Stimulated activated CD4-positive, alpha-beta T cell treated with anti-CD3 and anti-CD28 coated beads, Interleukin-2, amount 100 ng/mL, for 48 hours (primary cell): ENCODE measurements around the gene A1BG.

Experiments used
- DNase-seq, 2 donors: peaks; one replicate each; pipeline ENCODE4 v3.0.0-alpha.2; 2020

A1BG gene, protein sequence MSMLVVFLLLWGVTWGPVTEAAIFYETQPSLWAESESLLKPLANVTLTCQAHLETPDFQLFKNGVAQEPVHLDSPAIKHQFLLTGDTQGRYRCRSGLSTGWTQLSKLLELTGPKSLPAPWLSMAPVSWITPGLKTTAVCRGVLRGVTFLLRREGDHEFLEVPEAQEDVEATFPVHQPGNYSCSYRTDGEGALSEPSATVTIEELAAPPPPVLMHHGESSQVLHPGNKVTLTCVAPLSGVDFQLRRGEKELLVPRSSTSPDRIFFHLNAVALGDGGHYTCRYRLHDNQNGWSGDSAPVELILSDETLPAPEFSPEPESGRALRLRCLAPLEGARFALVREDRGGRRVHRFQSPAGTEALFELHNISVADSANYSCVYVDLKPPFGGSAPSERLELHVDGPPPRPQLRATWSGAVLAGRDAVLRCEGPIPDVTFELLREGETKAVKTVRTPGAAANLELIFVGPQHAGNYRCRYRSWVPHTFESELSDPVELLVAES

DNA sequence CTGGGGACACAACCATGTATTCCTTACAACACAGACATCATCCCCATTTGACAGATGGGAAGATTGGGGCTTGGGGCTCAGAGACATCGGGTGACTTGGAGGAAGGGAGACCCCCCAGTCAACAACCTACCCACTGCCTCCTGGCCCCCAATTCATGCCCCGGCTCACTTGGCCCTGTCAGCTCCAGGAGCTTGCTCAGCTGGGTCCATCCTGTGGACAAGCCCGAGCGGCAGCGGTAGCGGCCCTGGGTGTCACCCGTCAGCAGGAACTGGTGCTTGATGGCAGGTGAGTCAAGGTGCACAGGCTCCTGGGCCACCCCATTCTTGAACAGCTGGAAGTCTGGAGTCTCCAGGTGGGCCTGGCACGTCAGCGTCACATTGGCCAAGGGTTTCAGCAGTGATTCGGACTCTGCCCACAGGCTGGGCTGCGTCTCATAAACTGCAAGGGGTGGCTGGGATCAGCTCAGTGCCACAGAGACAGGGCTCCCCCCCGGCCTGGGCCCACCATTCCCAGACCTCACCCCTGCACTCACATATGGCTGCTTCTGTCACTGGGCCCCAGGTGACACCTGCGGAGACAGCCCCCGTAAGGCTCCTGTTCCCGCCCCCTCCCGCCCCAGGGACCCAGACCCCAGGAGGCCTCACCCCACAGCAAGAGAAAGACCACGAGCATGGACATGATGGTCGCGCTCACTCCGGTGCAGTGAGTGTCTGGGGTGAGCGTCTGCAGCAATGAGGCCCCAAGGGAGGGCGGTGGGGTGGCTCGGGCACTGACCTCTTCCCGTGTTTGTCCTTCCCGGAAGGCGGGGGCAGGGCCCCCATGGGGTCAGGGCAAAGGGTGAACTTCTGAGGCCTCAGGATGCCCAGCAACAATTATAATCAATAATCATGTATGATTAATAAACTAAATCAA is at the start of gene A1BG:
A1BG (minus strand) TSS at position 733 of the 912 bp plus-strand sequence; CDS start at position 678, 55 bp downstream.
- no peak for DNase-seq

DNA sequence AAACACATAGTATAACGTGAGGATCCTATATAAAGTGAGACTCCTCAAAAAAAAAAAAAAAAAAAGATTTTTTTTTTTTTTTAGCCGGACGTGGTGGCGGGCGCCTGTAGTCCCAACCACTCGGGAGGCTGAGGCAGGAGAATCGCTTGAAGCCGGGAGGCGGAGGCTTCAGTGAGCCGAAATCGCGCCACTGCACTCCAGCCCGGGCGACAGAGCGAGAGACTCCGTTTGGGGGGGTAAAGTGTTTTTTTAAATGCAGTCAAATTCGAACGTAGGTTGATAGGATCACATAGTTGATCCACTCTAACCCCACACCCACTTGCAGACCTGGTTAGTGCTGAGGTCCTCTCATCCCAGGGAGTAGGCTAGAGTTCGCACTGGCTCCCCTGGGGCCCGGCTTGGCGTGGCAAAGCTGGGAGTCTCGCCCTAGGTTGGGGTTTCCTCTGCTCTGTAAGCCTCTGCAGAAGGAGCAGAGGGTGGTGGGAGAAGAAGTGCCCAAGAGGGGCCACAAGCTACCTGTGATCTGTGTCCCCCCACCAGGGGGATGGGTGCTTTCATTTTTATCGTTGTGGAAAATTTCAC is 48.6 kb upstream of the A1BG start:
- no peak for DNase-seq

DNA sequence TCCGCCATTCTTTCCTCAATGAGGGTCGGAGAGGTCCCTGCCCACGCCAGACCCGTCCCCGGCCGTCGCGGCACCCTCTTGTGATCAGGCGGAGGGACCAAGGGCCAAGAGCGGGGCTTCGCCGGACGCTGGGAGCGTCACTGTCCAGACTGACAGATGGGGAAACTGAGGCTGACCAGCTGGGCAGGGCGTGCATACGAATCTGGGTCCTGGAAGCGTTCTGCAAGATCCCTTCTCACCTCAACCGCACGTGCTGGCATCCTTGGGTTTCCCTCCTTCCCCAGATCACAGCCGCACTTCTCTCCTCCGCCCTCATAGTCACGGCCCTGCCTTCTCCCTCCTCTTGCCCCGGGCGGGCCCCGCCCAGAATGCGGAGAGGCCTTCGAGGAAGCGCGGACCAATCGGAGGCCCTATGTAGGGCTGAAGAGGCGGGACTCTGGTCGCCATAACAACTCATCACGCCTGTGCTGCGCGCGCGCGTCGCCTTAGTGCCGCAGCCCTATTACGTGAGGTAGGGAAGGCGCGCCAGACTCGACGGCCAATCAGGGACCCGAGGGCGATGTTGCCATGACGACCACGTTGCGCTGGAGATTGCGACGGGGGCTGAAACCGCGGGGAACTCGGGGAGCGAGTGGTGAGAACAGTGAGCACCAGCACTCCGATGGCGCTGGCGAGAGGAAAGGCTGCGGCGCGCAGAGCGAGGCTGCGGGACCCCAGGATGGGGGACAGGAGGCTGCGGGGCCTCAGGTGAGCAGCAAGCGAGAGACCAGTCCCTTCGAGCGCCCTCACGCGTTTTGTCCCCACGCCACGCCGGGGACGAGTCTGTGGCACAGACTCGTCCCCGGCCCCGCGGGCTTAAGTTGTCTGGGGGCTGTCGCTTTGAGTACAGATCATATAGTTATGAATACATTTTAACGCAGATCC is 47.9 kb upstream of the A1BG start:
- DNase-seq = peak; percentile 98 to 99

DNA sequence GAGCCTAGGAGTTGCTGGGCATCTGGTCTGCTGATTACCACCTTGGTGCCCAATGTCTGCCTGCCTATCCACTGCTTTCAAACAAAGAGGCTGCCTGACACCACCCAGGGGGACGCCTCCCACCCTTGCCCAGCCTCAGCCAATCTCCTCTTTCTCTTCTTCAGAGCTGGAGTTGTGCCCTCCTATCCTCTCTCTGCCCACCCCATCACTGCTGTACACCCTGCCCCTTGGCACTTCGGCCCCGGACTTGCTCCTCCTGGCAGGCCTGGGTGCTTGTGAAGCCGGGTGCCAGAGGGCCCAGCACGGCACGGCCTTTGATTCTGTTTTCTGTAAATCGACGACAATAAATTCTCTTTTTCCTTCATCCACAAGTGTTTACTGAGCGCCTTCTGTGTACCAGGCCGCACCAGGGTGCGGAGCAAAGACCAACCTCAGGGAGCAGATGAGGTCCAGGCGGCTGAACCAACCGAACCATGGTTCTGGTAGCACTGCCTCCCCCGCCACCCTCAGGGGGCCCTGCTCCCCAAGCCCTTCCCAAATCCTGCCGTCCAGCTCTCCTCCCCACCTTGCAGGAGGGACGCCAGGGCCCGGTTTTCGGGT is 47.1 kb upstream of the A1BG start:
- DNase-seq = no peak

DNA sequence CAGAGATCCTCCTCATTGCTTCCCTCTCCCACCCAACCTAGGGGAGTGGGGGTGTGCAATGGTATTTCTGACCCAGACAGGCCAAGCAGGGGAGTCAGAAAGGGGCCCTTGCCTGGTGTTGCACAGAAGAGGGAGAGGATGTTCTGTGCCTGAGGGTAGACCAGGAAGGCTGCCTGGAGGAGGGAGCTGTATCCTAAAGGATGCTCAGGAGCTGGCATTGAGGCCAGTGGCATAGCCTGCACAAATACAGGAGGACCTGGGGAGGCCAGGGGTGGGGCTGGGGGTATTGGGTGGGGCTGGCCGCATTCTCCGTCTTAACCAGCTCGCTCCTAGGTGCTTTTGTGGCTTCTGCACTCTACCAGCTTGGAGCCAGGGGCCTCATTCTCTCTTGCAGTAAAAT is 46.6 kb upstream of the A1BG start:
- DNase-seq = no peak

DNA sequence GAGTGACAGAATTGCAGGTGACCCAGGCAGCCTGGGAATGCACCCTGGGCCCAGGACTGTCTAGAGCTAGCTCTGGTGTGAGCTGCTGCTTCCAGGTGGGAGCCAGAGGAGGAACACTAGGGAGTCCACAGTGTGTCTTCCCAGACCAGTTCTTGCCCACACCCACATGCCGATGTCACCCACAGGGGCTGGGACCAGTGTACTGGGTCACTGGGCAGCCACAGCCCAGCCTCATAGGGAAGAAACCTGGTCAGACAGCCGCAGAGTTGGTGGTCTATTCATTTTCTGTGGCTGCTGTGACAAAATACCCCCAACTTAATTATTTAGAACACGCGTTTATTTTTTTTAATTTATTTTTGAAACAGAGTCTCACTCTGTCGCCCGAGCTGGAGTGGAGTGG is 45.3 kb upstream of the A1BG start:
- DNase-seq = no peak

DNA sequence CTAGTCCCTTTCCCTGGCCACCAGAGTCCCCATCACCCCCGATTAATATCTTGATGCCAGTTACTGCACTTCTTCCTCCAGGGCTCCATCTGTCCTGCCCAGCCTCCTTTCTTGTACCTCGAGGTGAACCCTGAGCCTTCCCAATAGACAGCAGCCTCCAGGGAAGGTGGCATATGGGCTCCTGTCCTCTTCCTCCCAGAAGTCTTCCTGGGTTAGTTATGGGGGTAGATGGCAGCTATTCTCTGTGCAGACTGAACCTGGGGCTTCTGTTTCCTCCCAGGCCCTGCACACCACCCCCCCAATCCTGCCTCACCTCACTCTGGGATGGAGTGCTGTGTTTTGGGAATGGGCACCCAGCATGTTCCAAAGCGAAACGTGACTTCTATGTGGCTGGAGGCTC is 44.8 kb upstream of the A1BG start:
- no peak for DNase-seq

DNA sequence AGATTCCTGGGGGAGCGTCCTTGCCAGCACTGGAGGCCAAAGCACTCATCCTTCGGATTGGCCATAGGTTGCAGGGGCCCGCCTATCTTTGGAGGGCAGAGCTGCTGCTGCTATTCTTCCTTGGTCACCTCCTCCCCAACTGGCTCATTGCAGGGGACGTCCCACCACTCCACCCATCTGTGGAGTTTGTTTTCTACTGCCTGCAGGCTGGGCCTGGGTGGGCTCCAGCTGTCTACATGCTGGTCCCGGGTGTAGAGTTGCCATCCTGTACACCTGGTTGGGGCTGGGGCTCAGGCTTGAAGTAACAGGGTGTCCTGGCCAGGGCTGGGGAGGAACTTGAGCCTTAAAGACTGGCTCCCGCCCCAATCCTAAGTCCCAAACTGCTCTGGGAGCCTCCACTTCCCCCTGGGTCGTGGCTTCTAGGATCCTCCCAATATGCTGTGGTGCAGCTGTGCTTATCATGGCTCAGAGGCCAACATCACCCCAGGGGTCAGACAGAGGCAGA is 44.3 kb upstream of the A1BG start:
- DNase-seq = no peak

DNA sequence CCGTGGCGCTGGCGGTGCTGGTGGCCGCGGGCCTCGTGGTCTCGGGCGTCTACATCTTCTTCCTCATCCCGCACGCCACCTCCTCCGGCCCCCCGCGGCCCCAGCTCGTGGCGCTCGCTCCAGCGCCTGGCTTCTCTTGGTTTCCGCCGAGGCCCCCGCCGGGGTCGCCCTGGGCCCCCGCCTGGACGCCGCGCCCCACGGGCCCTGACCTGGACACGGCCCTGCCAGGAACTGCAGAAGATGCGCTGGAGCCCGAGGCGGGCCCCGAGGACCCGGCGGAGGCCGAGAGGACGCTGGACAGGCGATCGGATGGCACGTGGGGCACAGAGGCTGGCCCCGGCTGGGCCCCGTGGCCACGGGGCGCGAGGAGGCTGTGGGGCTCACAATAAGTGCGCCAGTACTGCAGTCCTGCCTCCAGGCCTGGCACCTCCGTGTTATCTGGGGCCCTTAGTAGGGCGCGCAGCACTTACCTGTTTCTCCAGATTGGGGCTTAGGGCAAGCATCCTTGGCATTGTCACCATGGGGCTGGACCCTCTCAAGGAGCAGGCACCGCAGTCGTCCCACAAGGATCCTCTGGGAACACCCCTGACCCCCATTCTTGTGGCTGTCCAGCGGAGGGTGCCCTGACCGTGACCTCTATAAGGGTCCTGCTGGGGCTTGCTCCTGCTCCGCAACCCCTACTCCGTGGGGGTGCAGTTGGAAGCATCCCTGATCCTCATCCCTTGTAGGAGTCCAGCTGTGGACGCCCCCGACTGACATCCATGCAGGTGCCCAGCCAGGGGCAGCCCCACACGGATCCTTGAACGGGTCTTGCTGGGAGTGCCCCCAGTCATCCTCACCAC is 43.6 kb upstream of the A1BG start:
- DNase-seq = no peak

DNA sequence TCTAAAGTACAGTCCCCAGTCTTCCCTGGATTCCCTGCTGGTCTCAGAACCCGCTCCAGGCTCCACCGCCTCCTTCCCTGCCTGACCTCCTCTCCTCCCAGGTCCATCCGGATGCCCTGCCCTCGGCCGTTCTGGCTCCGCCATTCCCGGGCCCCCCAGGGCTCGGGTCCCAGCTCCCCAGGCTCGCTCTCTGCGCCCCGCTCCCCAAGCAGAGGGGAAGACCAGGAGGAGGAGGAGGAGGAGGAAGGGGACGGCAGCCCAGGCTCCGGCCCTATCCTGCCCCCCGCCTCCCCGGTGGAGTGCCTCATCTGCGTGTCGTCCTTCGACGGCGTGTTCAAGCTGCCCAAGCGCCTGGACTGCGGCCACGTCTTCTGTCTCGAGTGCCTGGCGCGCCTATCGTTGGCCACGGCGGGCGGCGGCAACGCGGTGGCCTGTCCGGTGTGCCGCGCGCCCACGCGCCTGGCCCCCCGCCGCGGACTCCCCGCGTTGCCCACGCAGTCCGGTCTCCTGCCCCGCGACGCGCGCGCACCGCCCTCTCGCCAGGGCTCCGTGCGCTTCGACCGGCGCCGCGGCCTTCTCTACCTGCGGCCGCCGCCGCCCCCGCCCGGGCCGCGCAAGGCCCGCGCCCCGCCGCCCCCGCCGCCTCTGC is 42.8 kb upstream of the A1BG start:
- DNase-seq = no peak

DNA sequence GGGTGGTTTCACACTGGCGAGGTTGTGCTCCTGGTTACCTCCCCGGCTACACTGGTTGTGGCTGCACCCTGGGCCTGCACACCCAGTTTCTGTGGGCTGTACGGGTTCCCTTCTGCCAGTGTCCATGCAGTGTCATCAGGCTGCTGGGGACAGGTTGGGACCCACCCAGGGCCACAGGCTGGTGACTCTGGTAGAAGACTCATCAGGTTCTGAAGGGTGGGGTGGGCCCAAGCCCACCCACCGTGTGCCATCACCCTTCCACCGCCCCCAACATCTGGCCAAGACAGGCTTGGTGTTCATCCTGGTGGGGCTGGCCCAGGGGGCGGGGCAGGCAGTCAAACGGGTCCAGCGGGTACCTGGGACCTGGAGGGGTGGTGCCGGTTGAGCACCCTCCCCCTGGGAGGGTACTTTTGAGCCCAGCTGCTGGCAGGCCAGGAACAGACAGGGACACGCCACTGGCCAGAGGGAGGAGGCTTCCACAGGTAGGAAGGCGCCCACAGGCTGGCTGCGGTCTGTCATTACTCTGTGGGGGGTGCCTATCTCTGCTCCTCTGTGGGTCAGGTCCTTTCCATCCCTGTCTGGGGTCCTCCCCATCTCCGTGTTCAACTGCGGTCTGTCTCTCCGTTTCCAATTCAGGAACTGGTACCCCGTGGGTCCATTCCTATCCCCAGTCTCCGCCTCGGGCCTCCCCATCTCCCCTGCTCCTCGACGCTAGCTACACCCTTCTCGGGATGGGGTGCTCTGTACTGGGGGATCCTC is 42.1 kb upstream of the A1BG start, which contains the start of gene RNF225:
RNF225 (plus strand) TSS at position 437 of the 759 bp plus-strand sequence. CDS start 434 bp downstream, outside the sequence.
- DNase-seq = no peak

DNA sequence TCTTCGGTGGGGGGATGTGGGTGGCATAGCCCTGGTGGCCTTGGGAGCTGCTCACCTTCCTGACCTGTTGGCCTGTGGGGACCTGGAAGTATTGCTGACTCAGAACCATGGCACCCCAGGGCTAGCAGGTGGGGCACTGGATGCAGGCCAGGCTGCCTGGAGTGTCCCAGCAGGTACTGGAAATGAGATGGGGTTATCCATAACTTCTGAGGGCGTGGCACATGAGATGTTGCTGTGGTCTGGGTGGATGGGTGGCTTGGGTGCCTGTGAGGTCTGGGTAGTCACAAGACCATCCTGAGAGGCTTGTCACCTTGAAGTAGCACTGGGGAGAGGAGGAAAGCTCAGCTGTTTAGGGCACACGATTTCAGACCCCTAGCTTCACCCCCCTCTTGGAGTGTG is 41.5 kb upstream of the A1BG start:
- DNase-seq = no peak

DNA sequence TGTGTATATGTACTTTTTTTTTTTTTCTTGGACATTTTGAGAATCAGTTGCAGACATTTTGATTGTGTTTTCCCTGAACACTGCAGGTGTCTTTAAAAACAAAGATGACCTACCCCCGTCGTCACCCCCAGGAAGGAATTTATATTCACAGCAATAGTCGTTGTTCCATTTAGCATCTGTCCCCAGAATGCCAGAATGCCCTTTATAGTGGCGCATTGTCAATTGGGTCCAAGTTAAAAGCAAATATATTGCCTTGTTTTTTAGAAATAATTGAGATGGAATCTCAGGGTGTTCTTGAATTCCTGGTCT is 40.4 kb upstream of the A1BG start:
- no peak for DNase-seq

DNA sequence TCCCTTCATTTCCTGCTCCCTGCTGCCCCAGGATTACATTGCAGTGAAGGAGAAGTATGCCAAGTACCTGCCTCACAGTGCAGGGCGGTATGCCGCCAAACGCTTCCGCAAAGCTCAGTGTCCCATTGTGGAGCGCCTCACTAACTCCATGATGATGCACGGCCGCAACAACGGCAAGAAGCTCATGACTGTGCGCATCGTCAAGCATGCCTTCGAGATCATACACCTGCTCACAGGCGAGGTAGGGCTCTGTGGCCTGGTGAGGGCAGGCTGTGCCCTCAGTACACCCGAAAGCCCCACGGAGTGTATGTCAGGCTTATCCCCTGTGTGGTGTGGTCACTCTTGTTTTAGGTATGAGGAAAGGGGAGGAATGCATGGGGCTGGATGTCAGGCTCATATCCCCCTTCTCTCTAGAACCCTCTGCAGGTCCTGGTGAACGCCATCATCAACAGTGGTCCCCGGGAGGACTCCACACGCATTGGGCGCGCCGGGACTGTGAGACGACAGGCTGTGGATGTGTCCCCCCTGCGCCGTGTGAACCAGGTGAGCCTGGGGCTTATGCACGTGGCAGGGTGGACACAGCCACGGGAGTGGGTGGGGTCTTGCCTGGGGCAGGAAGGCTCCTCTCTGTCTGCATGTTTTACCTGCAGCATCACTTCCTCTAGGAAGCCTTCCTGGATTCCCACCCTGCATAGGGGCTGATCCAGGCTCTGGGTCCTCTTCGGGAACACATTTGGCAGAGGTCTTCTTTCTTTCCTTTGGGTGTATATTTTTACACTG is 39.8 kb upstream of the A1BG start:
- no peak for DNase-seq

DNA sequence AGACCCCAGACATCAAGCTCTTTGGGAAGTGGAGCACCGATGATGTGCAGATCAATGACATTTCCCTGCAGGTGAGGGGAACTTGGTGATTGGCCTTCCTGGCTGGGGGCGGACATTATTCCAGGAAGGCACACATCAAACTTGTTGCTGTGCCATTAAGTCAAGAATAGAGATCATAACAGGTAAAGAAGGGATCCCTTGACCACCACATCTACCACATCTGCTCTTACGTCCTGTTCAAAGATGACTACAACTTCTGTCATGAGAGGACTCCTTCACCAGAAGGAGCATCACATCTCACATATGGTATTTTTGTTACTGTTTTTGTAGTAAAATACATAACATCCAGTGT is 34.9 kb upstream of the A1BG start:
- no peak for DNase-seq

DNA sequence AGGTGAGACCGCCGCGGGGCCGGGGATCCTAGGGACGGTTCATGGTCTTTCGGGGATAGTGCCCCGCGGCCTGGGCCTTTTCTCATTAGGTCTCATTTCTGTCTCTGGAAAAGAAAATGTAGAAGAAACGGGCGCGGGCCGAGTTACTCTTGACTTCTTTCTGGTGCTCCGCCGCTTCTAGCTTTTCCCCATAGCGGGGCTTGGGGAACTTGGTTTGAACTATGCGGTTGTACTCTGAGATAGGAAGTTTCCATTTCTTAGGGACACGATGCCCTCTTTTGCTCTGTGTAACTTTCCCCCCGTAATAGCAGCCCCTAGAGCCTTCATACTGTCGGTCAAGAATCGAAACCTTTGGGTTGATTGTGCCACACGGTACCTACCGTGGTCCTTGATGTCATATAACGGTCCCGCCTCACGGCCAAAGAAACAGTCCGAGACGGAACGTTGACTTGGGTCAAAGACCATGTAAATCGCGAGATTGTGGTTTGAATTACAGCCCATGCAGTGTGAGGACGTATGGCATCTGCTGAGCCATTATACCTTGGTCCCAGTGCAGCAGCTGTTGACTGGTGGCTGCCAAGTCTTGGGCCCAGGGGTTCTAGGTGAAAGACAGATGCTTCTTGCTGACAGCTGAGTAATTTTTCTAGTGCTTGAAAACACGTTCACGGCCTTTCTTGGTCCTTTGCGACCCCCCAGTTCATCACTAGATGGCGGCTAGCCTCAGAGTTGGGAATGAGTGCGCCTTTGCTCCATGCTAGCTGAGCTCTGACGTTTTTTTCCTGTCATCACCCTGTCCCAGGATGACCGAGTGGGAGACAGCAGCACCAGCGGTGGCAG is 34.3 kb upstream of the A1BG start:
- DNase-seq = no peak

DNA sequence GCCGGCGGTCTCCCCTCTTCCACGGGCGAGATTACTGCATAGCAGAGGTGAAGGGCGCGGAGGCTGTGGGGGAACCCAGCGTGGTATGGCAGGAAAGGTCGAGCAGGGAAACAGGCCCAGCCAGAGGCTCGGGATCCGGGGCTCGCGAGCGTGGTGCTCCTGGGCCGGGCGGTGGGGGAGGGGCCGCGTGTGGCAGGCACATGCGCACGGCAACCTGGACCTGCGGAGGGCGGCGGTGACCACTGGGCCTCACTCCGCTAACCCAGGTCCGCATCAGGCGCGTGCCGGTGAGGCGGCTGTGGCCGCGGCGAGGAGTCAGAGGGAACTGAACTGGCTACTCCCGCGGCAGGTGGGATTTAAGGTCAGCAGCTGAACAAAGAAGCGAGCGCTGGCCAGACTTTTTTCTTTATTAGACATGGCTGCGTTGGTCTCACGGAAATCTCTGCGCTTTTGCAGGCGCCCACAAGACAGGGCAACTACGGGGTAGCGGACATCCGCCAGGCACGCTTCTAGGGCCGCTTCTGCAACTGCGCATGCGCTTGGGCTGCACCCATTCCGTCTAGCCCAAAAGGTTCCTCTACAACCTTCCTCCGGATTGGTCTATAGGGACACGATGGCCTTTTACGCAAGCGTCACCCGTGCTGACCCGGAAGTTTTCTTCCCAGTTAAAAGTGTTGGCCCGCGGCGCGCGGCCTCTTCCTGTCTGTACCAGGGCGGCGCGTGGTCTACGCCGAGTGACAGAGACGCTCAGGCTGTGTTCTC is 33.5 kb upstream of the A1BG start, which contains the start of gene RPS5:
RPS5 (plus strand) TSS at position 694 of the 762 bp plus-strand sequence. CDS start 869 bp downstream, outside the sequence.
- DNase-seq = peak; percentile 94
